HepG2 (cell line): ENCODE results near the gene DIS3L2. TPM values are rescaled to one million over a fixed set of nuclear protein-coding genes. Genes with fewer than 3 reads are reported as not detected.

ENCODE experiments used
- ATAC-seq: fragments of 200-7000 bp; cut with Tn5 transposase; 3 replicates; pipeline ENCODE4 v1.9.1; 2020; ENCODE audit warnings: mild to moderate bottlenecking, moderate library complexity
- BruUV-seq: library from RNA; stranded (reverse); fragments of 400-500 nt; replicated peaks from 2 replicates; lab custom pipeline; 2021; lab: Mats Ljungman, UMichigan
- CTCF ChIA-PET: fragments of 300-600 bp; formaldehyde crosslinking; extraction: SDS; loops from one replicate; lab custom pipeline; 2021; ENCODE audit warnings: low total read pairs, inconsistent platforms, low intra/inter-chr PET ratio; lab: Yijun Ruan, JAX
- POLR2A ChIA-PET: fragments of 350-600 bp; sonication (Branson Sonifier 250); formaldehyde crosslinking; loops from one replicate; lab custom pipeline; 2020; ENCODE audit warnings: antibody characterized with exemption, inconsistent platforms; lab: Yijun Ruan, JAX
- DNase-seq: peaks from one replicate; pipeline ENCODE4 v3.0.0-alpha.2; 2015; ENCODE audit warnings: low spot score
- FAIRE-seq: peaks from 3 replicates; lab custom pipeline; 2011; peaks lifted over from hg19 to GRCh38; lab: Jason Lieb, UNC
- H2AFZ ChIP-seq: one replicate; pipeline ENCODE4 v1.6.1; 2011; ENCODE audit warnings: low read length, inconsistent platforms
- H3K27ac ChIP-seq: fragments of 300-600 bp; 3 replicates; pipeline ENCODE4 v1.8.0; 2011; ENCODE audit warnings: mixed run types, mild to moderate bottlenecking, mixed read lengths, low read length, inconsistent platforms; ENCODE audit not compliant: insufficient read depth; ENCODE audit errors: extremely low read length
- H3K27me3 ChIP-seq, 2 experiments: fragments of 200-600 bp in 1 of 2; 2 replicates in 1 of 2; 3 replicates in 1 of 2; pipeline versions ENCODE4 v1.6.0 to v1.8.0; 2011; ENCODE audit warnings: low read length in 2 of 2, mild to moderate bottlenecking in 2 of 2, moderate library complexity in 2 of 2, inconsistent platforms in 1 of 2; ENCODE audit not compliant: insufficient read depth in 2 of 2, control insufficient read depth in 1 of 2
- H3K36me3 ChIP-seq, 2 experiments: fragments of 200-600 bp in 1 of 2; replicated peaks in 1 of 2; 2 replicates in 1 of 2; 3 replicates in 1 of 2; pipeline versions ENCODE4 v1.5.1 to v1.8.0; 2011; ENCODE audit warnings: low read length in 2 of 2, inconsistent platforms in 1 of 2; ENCODE audit not compliant: insufficient read depth in 2 of 2, control insufficient read depth in 1 of 2
- H3K4me1 ChIP-seq: 2 replicates; pipeline ENCODE4 v1.5.1; 2012; ENCODE audit warnings: low read length, inconsistent platforms; ENCODE audit not compliant: insufficient read depth
- H3K4me2 ChIP-seq: 2 replicates; pipeline ENCODE4 v1.6.0; 2011; ENCODE audit warnings: low read depth, low read length, inconsistent platforms
- H3K4me3 ChIP-seq, 3 experiments: fragments of 200-600 bp in 1 of 3; sonication (generic), shearing (Covaris generic) in 1 of 3; replicated peaks in 1 of 3; 2 replicates each; pipeline ENCODE4 v1.5.1; 2011 to 2016; ENCODE audit warnings: low read length in 3 of 3, inconsistent platforms in 2 of 3, low read depth in 2 of 3, mild to moderate bottlenecking in 2 of 3, control low read depth in 1 of 3, mixed read lengths in 1 of 3; ENCODE audit not compliant: insufficient read depth in 1 of 3
- H3K79me2 ChIP-seq: one replicate; pipeline ENCODE4 v1.6.1; 2011; ENCODE audit warnings: low read length, inconsistent platforms; ENCODE audit not compliant: insufficient read depth
- H3K9ac ChIP-seq: 2 replicates; pipeline ENCODE4 v1.6.0; 2011; ENCODE audit warnings: mild to moderate bottlenecking, low read depth, low read length, inconsistent platforms; ENCODE audit not compliant: insufficient read depth
- H3K9me3 ChIP-seq: 2 replicates; pipeline ENCODE4 v1.5.1; 2012; ENCODE audit warnings: mild to moderate bottlenecking, low read length
- H4K20me1 ChIP-seq: 2 replicates; pipeline ENCODE4 v1.6.0; 2011; ENCODE audit warnings: inconsistent platforms, mild to moderate bottlenecking, low read length, moderate library complexity; ENCODE audit not compliant: insufficient read depth
- HCFC1 ChIP-seq: fragments of 150-350 bp; IDR thresholded peaks from 2 replicates; pipeline ENCODE4 v1.6.1; 2014; ENCODE audit warnings: low read depth, low read length
- HNF4A ChIP-seq: sonication (generic); formaldehyde crosslinking; IDR thresholded peaks from 2 replicates; pipeline ENCODE4 v1.4.0; 2020; ENCODE audit warnings: missing genetic modification reagents
- KDM5A ChIP-seq: fragments of 200-600 bp; sonication (generic); IDR thresholded peaks from 2 replicates; pipeline ENCODE4 v1.7.0; 2018; ENCODE audit warnings: antibody characterized with exemption, mild to moderate bottlenecking, low read length, borderline replicate concordance
- NFRKB ChIP-seq: fragments of 450-650 bp; IDR thresholded peaks from 2 replicates; pipeline ENCODE4 v1.6.1; 2017
- STAT5B ChIP-seq: sonication (generic); formaldehyde crosslinking; IDR thresholded peaks from 2 replicates; pipeline ENCODE4 v1.4.0; 2020; ENCODE audit warnings: missing genetic modification reagents
- ZNF589 ChIP-seq: sonication (generic); formaldehyde crosslinking; conservative IDR thresholded peaks from 2 replicates; pipeline ENCODE4 v1.8.0; 2022; ENCODE audit warnings: mild to moderate bottlenecking, moderate library complexity, missing genetic modification reagents
- ZNF710 ChIP-seq: sonication (generic); formaldehyde crosslinking; IDR thresholded peaks from 2 replicates; pipeline ENCODE4 v1.5.0; 2020; ENCODE audit warnings: mild to moderate bottlenecking, missing genetic modification reagents, borderline replicate concordance
- ZNF75D ChIP-seq: sonication (generic); formaldehyde crosslinking; IDR thresholded peaks from 2 replicates; pipeline ENCODE4 v1.8.1; 2023; ENCODE audit warnings: missing genetic modification reagents, mild to moderate bottlenecking, borderline replicate concordance
- WGBS: methylation state at CpG from one replicate; pipeline ENCODE4 v1.1.6; 2017; ENCODE audit warnings: low lambda C conversion rate; 5-methylcytosine and 5-hydroxymethylcytosine counted together
- in situ Hi-C: cut with HindIII; loops from 2 replicates; pipeline ENCODE4 v1.10.0; 2017; ENCODE audit warnings: low pct_unique_long_range_greater_than_20kb; ENCODE audit not compliant: extremely low pct_ligation_motif_present
- intact Hi-C: fragments of 100-400 bp; cut with micrococcal nuclease; formaldehyde crosslinking; loops from one replicate; pipeline ENCODE4 v1.10.0; 2022; ENCODE audit not compliant: unreplicated experiment
- polyA plus RNA-seq, 8 experiments: library from polyadenylated mRNA; depleted of rRNA in 3 of 8; stranded (reverse) in 7 of 8; unstranded in 1 of 8; fragments of >200 nt; fragmentation: Illumina TruSeq in 4 of 8; extraction: Trizol in 4 of 8; gene quantifications; 2 replicates each; pipeline versions ENCODE4 v1.2.1 to v1.2.3, GENCODE V29; 2011 to 2016; ENCODE audit warnings: low read depth in 4 of 8, missing spikeins in 1 of 8, mixed read lengths in 1 of 8; ENCODE audit not compliant: insufficient read depth in 1 of 8
- total RNA-seq, 5 experiments: library from RNA; depleted of rRNA; stranded (reverse); fragments of >200 nt; fragmentation: Illumina TruSeq; extraction: Trizol; gene quantifications; 2 replicates each; pipeline ENCODE4 v1.2.3, GENCODE V29; 2016; ENCODE audit warnings: low read depth in 1 of 5
- TF ChIP-seq, protein P1 (sequence below): sonication (generic); formaldehyde crosslinking; IDR thresholded peaks from 2 replicates; pipeline ENCODE4 v1.4.0; 2020; ENCODE audit warnings: missing genetic modification reagents, mild to moderate bottlenecking, borderline replicate concordance

DIS3L2 gene
- total and polyA plus RNA-seq, 2 of the 13 experiments (the other 11 are each of a cell fraction or from before 2014, with no cell fraction given): 7.0 to 23.9 TPM

GRCh38 chr2:232237464-232237863 lies 276.0 kb downstream of the DIS3L2 start:
- Histone ChIP-seq H3K27ac (no peak overlapping the region), H3K4me2 (no peak overlapping the region), H3K36me3 (peaks cover 3 to 28% of the 10 kb centered on the region in 2 experiments; a peak in 3 of 5 replicates), H3K9ac (no peak overlapping the region), H4K20me1 (no peaks in the 10 kb centered on the region), H3K4me1 (no peaks in the 10 kb centered on the region), H2AFZ (no peak overlapping the region), H3K4me3 (no peak overlapping the region), H3K9me3 (no peaks in the 10 kb centered on the region)
- no TSS peak for BruUV-seq
- in situ Hi-C loops: no loop called here
- CTCF ChIA-PET: no interaction called here
- TF ChIP-seq ZNF710 (CRISPR knock-in tag): no peak
- TF ChIP-seq ZNF589: no peak
- TF ChIP-seq HCFC1: no peak
- no peak for TF ChIP-seq NFRKB
- no peak for TF ChIP-seq ZNF75D (CRISPR knock-in tag)
- TF ChIP-seq HNF4A (CRISPR knock-in tag): no peak
- TF ChIP-seq STAT5B (CRISPR knock-in tag): no peak
- TF ChIP-seq, protein P1, sequence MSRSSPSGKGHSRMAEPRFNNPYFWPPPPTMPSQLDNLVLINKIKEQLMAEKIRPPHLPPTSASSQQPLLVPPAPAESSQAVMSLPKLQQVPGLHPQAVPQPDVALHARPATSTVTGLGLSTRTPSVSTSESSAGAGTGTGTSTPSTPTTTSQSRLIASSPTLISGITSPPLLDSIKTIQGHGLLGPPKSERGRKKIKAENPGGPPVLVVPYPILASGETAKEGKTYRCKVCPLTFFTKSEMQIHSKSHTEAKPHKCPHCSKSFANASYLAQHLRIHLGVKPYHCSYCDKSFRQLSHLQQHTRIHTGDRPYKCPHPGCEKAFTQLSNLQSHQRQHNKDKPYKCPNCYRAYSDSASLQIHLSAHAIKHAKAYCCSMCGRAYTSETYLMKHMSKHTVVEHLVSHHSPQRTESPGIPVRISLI (CRISPR knock-in tag): no peak
- no peak for TF ChIP-seq KDM5A
- TF ChIP-seq, all 625 proteins: peak for 0
- H3K79me2 ChIP-seq: no peaks in the 10 kb centered on the region
- WGBS: 99% methylated on average over 5 of the region's 5 CpGs
- DNase-seq: no peak
- H3K27me3 ChIP-seq: no peaks in the 10 kb centered on the region
- ATAC-seq: no peak
- POLR2A ChIA-PET: no interaction called here
- FAIRE-seq: no peak
- intact Hi-C loops: no loop called here
